Dermis microvascular lymphatic vessel endothelial cell (primary cell): ENCODE results near the gene TLN1. TPM values are rescaled to one million over a fixed set of nuclear protein-coding genes. Genes with fewer than 3 reads are reported as not detected.

ENCODE experiments used
- DNase-seq, 2 donors: peaks; one replicate each; pipeline versions ENCODE4 v3.0.0 to v3.0.0-alpha.2; 2010; ENCODE audit warnings: low read depth in 2 of 2
- total RNA-seq: library from RNA; depleted of rRNA; stranded (reverse); fragments of >200 nt; gene quantifications from 2 replicates; pipeline ENCODE4 v1.2.1, GENCODE V29; 2014

The TLN1 gene
- total RNA-seq, 1 donor from 2014 or later = 230 TPM

- peak; percentile 74 to 92 for DNase-seq
These were observed 24.6 kb upstream of the TLN1 start for GRCh38 chr9:35756275-35757225.

- peak in 1 of 2 donors; percentile 51 for DNase-seq
These were observed 23.1 kb upstream of the TLN1 start for GRCh38 chr9:35755071-35755470.

- peak; percentile 80 to 81 for DNase-seq
These were observed 22.3 kb upstream of the TLN1 start, which contains the start of gene MSMP for GRCh38 chr9:35754264-35754663. MSMP (minus strand) TSS chr9:35754276; CDS start chr9:35754129, 147 bp downstream.

GRCh38 chr9:35753466-35753865, 21.5 kb upstream of the TLN1 start:
- peak; percentile 47 to 82 for DNase-seq

GRCh38 chr9:35750256-35750531, 18.2 kb upstream of the TLN1 start:
- no peak for DNase-seq

- peak; percentile 48 to 67 for DNase-seq
These were observed 17.7 kb upstream of the TLN1 start for GRCh38 chr9:35749515-35750255.

GRCh38 chr9:35748858-35749514, 17.0 kb upstream of the TLN1 start, which contains the start of the genes GBA2 and RGP1:
GBA2 (minus strand) TSS chr9:35749228; CDS start chr9:35748704, 524 bp downstream.
RGP1 (plus strand) TSS chr9:35749287; CDS start chr9:35749756, 469 bp downstream.
- peak; percentile 70 to 89 for DNase-seq

GRCh38 chr9:35748242-35748857, 16.4 kb upstream of the TLN1 start:
- no peak for DNase-seq

- DNase-seq = no peak
These were observed 14.6 kb upstream of the TLN1 start for GRCh38 chr9:35746583-35746982.

- DNase-seq = no peak
These were observed 13.6 kb upstream of the TLN1 start for GRCh38 chr9:35745569-35745968.

GRCh38 chr9:35743880-35744518, 12.0 kb upstream of the TLN1 start:
- DNase-seq = no peak

- DNase-seq = no peak
These were observed 11.5 kb upstream of the TLN1 start for GRCh38 chr9:35743452-35743851.

GRCh38 chr9:35741740-35742139, 9.7 kb upstream of the TLN1 start:
- DNase-seq = no peak

GRCh38 chr9:35740243-35740642, 8.2 kb upstream of the TLN1 start:
- no peak for DNase-seq

- DNase-seq = no peak
These were observed 6.9 kb upstream of the TLN1 start for GRCh38 chr9:35738924-35739323.

- DNase-seq = no peak
These were observed 6.2 kb upstream of the TLN1 start for GRCh38 chr9:35738186-35738585.

- DNase-seq = no peak
These were observed 5.1 kb upstream of the TLN1 start for GRCh38 chr9:35737143-35737542.

- DNase-seq = peak in 1 of 2 donors; percentile 84
These were observed 4.2 kb upstream of the TLN1 start for GRCh38 chr9:35736201-35736633.

- no peak for DNase-seq
These were observed 2.1 kb upstream of the TLN1 start for GRCh38 chr9:35734096-35734495.

GRCh38 chr9:35732800-35733541, 976 bp upstream of the TLN1 start:
- peak in 1 of 2 donors; percentile 74 for DNase-seq
